HL-60/S4 treated with phorbol 12-myristate 13-acetate at 8.2 ng/mL for 4 days and 3 days (cell line): ENCODE data around the gene MET.

Experiments
- in situ Hi-C: fragments of 300-500 bp; cut with MboI; formaldehyde crosslinking; loops from 2 replicates; pipeline ENCODE4 v1.15.0; 2022; ENCODE audit warnings: low sequenced_read_pairs

The MET gene

DNA sequence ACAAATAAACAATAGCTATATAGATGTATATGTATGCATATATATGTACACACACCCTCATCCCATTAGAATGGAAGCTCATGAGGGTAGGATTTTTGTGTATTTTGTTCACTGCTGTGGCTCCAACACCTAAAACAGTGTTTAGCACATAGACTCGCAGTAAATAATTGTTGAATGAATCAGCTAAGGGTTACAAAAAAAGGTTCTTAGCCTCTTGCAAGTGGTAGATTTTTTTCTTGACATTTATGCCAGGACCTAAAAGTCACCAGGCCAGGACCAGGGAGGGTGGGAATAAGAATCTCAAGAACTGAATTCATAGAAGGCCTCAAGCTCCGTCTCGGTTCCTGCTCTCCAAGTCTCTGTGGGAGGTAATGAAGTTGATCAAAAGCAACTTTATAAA, 107.9 kb downstream of the MET start:
- in situ Hi-C loops: no loop called here

GRCh38 chr7:116780521-116780920, 108.5 kb downstream of the MET start:
- in situ Hi-C loops: no loop called here

DNA sequence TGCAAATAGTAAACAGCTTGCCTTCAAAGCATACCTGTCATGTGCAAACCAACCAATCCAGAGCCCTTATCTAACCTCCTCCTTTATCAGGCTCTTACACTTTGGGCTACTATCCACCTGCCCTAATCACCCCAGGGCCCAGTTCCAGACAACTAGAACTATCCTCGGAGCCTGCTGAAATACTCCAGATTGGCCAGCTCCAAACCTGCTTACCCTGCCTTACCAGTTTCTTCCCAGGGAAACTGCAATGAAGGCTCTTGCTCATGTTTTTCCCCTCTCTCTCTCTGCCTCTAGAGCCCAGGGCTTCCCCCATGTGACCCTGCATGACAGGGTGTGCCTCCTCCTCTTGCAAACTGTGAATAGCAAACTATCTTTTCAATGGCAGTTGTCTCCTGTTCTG, 109.0 kb downstream of the MET start:
- in situ Hi-C loops: no loop called here

- in situ Hi-C loops: no loop called here
Observed at GRCh38 chr7:116781584-116781983, 109.6 kb downstream of the MET start.

- in situ Hi-C loops: no loop called here
Observed at GRCh38 chr7:116782177-116782711, 110.2 kb downstream of the MET start.

DNA sequence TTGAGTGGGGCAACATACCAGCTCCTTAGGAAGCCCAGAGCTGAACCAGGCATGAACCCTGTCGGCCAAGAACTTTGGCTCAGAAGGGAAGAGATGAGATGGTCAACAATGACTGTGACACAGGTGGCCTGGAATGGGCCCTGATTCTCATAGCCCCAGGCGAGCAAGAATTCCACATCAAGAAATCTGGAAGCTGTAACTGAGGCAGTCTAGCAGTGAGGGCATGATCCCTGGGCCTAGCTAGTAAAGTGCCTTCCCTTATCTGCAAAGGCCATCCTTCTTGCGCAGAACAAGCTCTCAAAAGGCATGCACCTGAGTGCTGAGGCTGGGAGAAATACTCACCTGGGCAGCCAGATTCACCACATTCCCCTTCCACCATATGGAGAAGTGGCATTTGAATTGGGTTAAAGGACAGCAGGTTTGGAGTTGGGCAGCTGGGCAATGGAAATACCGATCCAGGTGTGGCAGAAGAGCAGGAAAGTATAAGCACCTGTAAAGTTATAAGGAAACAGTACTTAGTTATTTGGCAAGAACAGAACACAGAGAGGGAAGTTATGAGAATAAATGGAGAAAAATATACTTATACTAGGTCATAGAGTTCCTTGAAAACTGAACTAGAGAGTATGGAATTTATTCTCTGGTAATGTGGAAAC, 111.8 kb downstream of the MET start:
- in situ Hi-C loops: no loop called here

DNA sequence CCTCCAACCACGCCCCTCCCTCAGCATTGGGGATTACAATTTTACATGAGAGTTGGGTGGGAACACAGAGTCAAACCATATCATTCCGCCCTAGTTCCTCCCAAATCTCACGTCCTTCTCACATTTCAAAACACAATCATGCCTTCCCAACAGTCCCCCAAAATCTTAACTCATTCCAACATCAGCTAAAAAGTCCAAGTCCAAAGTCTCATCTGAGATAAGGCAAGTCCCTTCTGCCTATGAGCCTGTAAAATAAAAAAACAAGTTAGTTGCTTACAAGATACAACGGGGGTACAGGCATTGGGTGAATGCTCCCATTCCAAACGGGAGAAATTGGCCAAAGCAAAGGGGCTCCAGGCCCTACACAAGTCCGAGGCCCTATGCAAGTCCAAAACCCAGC, 112.7 kb downstream of the MET start:
- in situ Hi-C loops: no loop called here

DNA sequence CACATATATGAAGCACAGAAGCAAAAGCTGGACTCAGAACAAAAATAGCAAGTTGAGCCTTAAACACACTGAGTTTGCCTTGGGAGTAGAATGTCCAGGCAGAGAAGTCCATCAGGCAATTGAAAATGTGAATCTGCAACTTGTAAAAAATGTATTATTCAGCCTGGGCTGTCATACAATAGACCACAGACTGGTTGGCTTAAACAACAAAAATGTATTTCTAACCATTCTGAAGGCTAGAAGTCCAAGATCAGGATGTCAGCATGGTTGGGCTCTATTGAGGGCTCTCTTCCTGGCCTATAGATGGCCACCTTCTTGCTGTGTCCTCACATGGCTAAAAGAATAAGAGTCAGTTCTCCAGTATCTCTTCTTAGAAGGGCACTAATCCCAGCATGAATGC, 113.8 kb downstream of the MET start:
- in situ Hi-C loops: no loop called here

GRCh38 chr7:116786791-116787443, 114.9 kb downstream of the MET start:
- in situ Hi-C loops: no loop called here

- in situ Hi-C loops: no loop called here
Observed at GRCh38 chr7:116787881-116788280, 115.9 kb downstream of the MET start.

- in situ Hi-C loops: no loop called here
Observed at GRCh38 chr7:116788572-116789197, 116.7 kb downstream of the MET start.

GRCh38 chr7:116790025-116790424, 118.0 kb downstream of the MET start:
- in situ Hi-C loops: no loop called here

GRCh38 chr7:116792813-116793212, 120.8 kb downstream of the MET start:
- in situ Hi-C loops: no loop called here

DNA sequence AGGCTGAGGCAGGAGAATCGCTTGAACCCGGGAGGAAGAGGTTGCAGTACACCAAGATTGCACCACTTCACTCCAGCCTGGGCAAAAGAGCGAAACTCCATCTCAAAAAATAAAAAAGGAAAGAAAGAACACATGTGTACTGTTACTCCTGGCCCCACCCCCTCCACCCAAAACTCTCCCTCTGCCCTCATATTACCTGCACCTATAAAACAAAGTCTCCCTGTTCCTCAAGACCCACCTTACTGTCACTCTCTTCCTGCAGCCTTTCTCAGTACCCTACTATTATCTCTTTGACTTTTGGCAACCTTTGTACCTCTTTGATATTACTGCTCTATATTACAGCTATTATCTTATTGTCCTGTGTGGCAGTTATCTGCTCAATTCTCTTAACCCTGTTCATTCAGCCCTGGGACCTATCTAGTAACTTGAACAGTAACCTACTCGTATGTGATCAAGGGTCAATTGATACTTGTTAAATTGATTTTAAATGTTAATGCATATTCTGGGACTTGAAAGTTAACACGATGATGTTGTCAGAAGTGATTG, 121.9 kb downstream of the MET start:
- in situ Hi-C loops: no loop called here

DNA sequence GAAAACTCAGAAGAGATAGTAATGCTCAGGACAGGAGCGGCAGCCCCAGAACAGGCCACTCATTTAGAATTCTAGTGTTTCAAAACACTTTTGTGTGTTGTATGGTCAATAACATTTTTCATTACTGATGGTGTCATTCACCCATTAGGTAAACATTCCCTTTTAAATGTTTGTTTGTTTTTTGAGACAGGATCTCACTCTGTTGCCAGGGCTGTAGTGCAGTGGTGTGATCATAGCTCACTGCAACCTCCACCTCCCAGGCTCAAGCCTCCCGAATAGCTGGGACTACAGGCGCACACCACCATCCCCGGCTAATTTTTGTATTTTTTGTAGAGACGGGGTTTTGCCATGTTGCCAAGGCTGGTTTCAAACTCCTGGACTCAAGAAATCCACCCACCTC, 124.5 kb downstream of the MET start:
- in situ Hi-C loops: no loop called here

DNA sequence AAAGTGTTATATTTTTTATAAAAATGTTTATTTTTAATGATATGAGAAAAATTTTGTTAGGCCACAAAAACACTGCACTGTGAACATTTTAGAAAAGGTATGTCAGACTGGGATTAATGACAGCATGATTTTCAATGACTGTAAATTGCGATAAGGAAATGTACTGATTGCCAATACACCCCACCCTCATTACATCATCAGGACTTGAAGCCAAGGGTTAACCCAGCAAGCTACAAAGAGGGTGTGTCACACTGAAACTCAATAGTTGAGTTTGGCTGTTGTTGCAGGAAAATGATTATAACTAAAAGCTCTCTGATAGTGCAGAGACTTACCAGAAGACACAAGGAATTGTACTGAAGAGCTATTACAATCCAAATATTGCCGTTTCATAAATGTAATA, 125.6 kb downstream of the MET start:
- in situ Hi-C loops: no loop called here

GRCh38 chr7:116798232-116798631, 126.2 kb downstream of the MET start:
- in situ Hi-C loops: no loop called here

DNA sequence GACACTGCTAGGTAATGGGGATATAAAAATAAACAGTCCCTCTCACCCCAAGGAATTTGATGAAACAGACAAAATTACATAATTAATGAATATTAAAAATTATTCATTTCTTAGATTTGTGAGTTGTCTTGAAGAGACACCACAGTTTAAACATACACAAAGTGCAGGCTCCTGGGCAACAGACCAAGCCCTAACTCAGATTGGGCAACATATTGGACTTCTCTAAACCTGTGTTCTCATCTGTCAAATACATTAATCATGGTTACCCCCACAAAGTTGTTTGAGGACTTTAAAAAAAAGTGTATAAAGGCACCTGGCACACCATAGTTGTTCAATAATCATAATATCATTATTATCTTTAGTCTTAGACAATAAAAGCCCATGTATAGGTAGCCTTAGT, 127.9 kb downstream of the MET start:
- in situ Hi-C loops: loop anchor here (25.0 kb wide), 2 partner anchors 213 to 613 kb away; no protein-coding TSS in a partner anchor

- in situ Hi-C loops: loop anchor here (25.0 kb wide), 2 partner anchors 213 to 613 kb away; no protein-coding TSS in a partner anchor
Observed at GRCh38 chr7:116800594-116800993, 128.6 kb downstream of the MET start.

DNA sequence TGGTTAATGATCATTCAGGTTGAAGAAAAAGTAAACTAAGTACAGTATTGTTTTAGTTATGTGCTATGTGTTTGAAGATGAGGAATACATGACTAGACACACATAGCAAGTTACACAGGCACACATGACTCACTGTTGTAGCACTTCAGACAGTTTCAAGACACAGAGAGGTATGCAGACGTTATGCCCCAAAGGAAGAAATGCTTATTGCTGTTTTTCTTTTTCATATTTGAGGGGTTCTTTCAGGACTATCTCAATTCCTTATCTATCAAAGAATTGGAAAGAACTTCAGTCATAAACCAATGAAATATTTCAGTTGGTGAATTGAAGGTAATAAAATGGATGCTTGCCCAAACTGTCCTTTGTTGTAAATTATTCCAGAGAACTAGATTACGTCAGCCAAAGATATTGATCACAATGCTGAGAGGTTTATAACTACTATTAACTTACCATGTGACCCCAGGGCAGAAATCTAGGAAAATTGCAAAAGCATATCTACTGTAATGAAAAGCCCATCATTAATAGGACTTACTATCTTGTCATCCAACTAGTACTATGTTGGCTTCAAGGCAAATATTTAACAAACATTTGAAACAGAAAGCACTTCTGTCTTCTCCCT, 129.2 kb downstream of the MET start:
- in situ Hi-C loops: loop anchor here (25.0 kb wide), 2 partner anchors 214 to 614 kb away; no protein-coding TSS in a partner anchor

- in situ Hi-C loops: loop anchor here (25.0 kb wide), 2 partner anchors 215 to 615 kb away; no protein-coding TSS in a partner anchor
Observed at GRCh38 chr7:116802144-116802745, 130.2 kb downstream of the MET start.
